Panc1 (cell line): ENCODE results near the gene VEGFA. TPM values are rescaled to one million over a fixed set of nuclear protein-coding genes. Genes with fewer than 3 reads are reported as not detected.

Experiments
- ATAC-seq: fragments of 200-7000 bp; cut with Tn5 transposase; 2 replicates; pipeline ENCODE4 v1.9.1; 2020; ENCODE audit warnings: mild to moderate bottlenecking, moderate library complexity
- BruUV-seq: library from RNA; stranded (reverse); fragments of 400-500 nt; replicated peaks from 2 replicates; lab custom pipeline; 2021; lab: Mats Ljungman, UMichigan
- CTCF ChIA-PET: fragments of 300-600 bp; sonication (Branson Sonifier 250); formaldehyde crosslinking; loops from one replicate; lab custom pipeline; 2022; ENCODE audit warnings: antibody characterized with exemption; lab: Charles Lee
- POLR2A ChIA-PET: fragments of 300-600 bp; sonication (Branson Sonifier 250); formaldehyde crosslinking; loops from one replicate; lab custom pipeline; 2022; ENCODE audit warnings: antibody characterized with exemption; lab: Charles Lee
- DNase-seq: peaks from one replicate; pipeline ENCODE4 v3.0.0-alpha.2; 2010; ENCODE audit warnings: low read depth, low spot score
- H3K27ac ChIP-seq: 2 replicates; pipeline ENCODE4 v1.5.1; 2011; ENCODE audit warnings: mild to moderate bottlenecking, low read length, inconsistent platforms
- H3K27me3 ChIP-seq: fragments of 200-500 bp; sonication (Bioruptor generic); 2 replicates; pipeline ENCODE4 v1.6.0; 2014; ENCODE audit warnings: low read length, inconsistent platforms; ENCODE audit not compliant: control insufficient read depth, insufficient read depth
- H3K36me3 ChIP-seq: fragments of 200-500 bp; sonication (Bioruptor generic); 2 replicates; pipeline ENCODE4 v1.5.1; 2014; ENCODE audit warnings: inconsistent platforms, mild to moderate bottlenecking, low read length, moderate library complexity; ENCODE audit not compliant: control insufficient read depth, insufficient read depth
- H3K4me1 ChIP-seq: 2 replicates; pipeline ENCODE4 v1.5.1; 2011; ENCODE audit warnings: inconsistent platforms, mild to moderate bottlenecking, low read length, moderate library complexity; ENCODE audit not compliant: control insufficient read depth, insufficient read depth
- H3K4me3 ChIP-seq, 2 experiments: 2 replicates each; pipeline ENCODE4 v1.5.1; 2011 to 2012; ENCODE audit warnings: low read depth in 2 of 2, low read length in 2 of 2, mild to moderate bottlenecking in 2 of 2, inconsistent platforms in 1 of 2, moderate library complexity in 1 of 2
- H3K9me3 ChIP-seq: fragments of 200-500 bp; sonication (Bioruptor generic); 2 replicates; pipeline ENCODE4 v1.5.1; 2014; ENCODE audit warnings: low read depth, mild to moderate bottlenecking, inconsistent platforms, low read length, moderate library complexity; ENCODE audit not compliant: control insufficient read depth, insufficient read depth
- POLR2AphosphoS5 ChIP-seq: IDR thresholded peaks from 2 replicates; pipeline ENCODE4 v1.6.1; 2012; ENCODE audit warnings: mild to moderate bottlenecking, low read depth, low read length, moderate library complexity
- REST ChIP-seq, 2 experiments: IDR thresholded peaks; 2 replicates each; pipeline ENCODE4 v1.6.1; 2011 to 2012; ENCODE audit warnings: low read depth in 2 of 2, control low read depth in 1 of 2, low read length in 1 of 2, mild to moderate bottlenecking in 1 of 2, moderate library complexity in 1 of 2; ENCODE audit not compliant: insufficient read depth in 1 of 2
- SIN3A ChIP-seq: IDR thresholded peaks from 2 replicates; pipeline ENCODE4 v1.6.1; 2012; ENCODE audit warnings: low read depth, mild to moderate bottlenecking, low read length, moderate library complexity, borderline replicate concordance; ENCODE audit not compliant: insufficient read depth
- TCF7L2 ChIP-seq: IDR thresholded peaks from 2 replicates; pipeline ENCODE4 v1.6.1; 2011; ENCODE audit warnings: mild to moderate bottlenecking, low read depth, low read length, inconsistent platforms
- in situ Hi-C: cut with HindIII; loops from 2 replicates; pipeline ENCODE4 v1.10.0; 2016; ENCODE audit warnings: low sequenced_read_pairs, low pct_unique_long_range_greater_than_20kb
- intact Hi-C: fragments of 100-400 bp; cut with micrococcal nuclease; formaldehyde crosslinking; loops from one replicate; pipeline ENCODE4 v1.10.0; 2022; ENCODE audit not compliant: unreplicated experiment
- total RNA-seq: library from RNA; stranded (reverse); gene quantifications from one replicate; pipeline ENCODE4 v1.2.1, GENCODE V29; 2021; ENCODE audit not compliant: unreplicated experiment
- TF ChIP-seq, protein P1 (sequence below): fragments of 450-650 bp; IDR thresholded peaks from 2 replicates; pipeline ENCODE4 v1.5.1; 2017; ENCODE audit warnings: mild to moderate bottlenecking

The VEGFA gene
- total RNA-seq, 1 experiment from 2014 or later = 98.7 TPM

DNA sequence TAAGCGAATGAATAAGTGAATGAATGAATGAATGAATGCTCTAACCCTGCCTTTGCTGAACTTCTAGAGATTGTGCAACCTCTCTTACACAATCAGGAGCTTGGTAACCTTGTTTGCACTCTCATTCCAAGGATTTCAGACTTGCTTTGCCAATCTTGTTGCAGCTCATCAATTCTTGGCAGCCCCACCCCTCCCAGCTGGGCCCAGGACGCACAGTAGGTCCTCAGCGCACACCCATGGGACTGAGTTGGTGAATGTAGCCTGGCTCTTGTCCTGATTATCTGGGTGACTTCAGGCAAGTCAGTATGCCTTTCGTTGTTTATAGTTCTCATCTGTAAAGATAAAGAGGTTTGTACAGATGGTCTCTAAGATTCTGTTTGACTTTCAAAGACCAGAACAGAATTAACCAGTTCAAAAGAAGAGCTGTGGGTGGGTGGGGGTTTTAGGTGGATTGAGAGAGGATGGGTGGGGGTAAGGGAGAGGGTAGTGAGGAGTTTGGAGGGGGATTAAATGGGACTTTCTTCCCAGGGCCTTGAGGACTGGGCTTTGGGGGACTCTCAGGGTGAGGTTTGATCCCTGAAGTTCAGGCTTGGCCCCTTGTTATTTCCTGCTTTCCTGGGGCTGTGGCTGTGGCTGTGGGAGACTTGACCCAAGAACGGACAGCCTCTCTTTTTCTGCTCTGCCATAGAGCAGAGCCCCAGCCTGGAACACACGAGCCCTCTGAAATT is 33.2 kb downstream of the VEGFA start:
- in situ Hi-C loops = no loop called here
- no TSS peak for BruUV-seq
- Histone ChIP-seq H3K9me3 (no peaks in the 10 kb centered on the region), H3K27ac (no peak overlapping the region), H3K4me1 (peaks cover 10% of the 10 kb centered on the region), H3K27me3 (no peaks in the 10 kb centered on the region), H3K36me3 (no peaks in the 10 kb centered on the region), H3K4me3 (no peak overlapping the region)
- no peak for ATAC-seq
- POLR2A ChIA-PET = no interaction called here
- CTCF ChIA-PET = interaction anchor here (0.6 kb wide), 1 partner anchor 283 kb away, joined by 4 read pairs; no protein-coding TSS in a partner anchor
- intact Hi-C loops = no loop called here
- no peak for TF ChIP-seq REST (IDR thresholded peaks at IDR 0.05; ENCODE audit: insufficient read depth in 1 of 2, low read depth in 2 of 2, low read length in 1 of 2)
- no peak for TF ChIP-seq POLR2AphosphoS5
- TF ChIP-seq SIN3A = no peak
- no peak for TF ChIP-seq TCF7L2
- TF ChIP-seq, protein P1, sequence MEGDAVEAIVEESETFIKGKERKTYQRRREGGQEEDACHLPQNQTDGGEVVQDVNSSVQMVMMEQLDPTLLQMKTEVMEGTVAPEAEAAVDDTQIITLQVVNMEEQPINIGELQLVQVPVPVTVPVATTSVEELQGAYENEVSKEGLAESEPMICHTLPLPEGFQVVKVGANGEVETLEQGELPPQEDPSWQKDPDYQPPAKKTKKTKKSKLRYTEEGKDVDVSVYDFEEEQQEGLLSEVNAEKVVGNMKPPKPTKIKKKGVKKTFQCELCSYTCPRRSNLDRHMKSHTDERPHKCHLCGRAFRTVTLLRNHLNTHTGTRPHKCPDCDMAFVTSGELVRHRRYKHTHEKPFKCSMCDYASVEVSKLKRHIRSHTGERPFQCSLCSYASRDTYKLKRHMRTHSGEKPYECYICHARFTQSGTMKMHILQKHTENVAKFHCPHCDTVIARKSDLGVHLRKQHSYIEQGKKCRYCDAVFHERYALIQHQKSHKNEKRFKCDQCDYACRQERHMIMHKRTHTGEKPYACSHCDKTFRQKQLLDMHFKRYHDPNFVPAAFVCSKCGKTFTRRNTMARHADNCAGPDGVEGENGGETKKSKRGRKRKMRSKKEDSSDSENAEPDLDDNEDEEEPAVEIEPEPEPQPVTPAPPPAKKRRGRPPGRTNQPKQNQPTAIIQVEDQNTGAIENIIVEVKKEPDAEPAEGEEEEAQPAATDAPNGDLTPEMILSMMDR = no peak
- DNase-seq = no peak

DNA sequence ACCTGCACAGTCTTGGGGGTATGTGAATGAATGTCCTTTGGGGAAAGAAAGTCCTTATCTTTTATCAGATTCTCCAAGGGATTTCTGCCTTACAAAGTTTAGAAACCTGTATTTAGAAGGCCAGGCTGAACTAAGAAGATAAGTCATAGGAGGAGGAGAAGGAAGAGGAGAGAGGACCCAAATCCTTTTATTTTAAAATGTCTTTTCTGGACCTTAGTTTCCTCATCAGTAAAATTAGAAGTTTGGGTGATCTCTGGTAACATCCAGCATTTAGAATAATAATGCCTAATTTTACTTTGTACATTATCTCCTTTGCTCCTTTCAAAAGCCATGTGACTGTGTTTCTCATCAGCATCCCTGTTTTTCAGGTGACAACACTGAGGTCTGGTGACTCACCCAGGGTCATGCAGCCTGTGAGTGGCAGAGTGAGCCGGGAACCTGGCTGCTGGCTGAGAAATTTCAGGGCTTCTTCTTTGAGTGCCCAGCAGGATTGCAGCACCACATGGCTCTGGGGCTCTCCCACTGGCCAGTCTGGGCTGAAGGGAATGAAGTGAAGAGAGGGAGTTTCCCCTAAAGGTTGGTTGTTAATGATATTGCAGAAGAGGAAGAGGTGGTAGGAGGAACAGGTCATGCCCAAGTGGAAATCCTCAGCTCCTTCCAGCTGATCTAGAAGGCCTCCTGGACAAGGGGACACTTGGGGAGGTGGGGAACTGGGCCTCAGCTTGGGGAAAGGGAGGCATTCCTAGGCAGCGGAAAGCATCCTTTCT is 34.0 kb downstream of the VEGFA start:
- BruUV-seq = no TSS peak
- Histone ChIP-seq H3K27ac (no peak overlapping the region), H3K9me3 (no peaks in the 10 kb centered on the region), H3K4me1 (peaks cover 5% of the 10 kb centered on the region), H3K36me3 (no peaks in the 10 kb centered on the region), H3K4me3 (no peak overlapping the region), H3K27me3 (no peaks in the 10 kb centered on the region)
- TF ChIP-seq POLR2AphosphoS5 (no peak), REST (IDR thresholded peaks at IDR 0.05; ENCODE audit: insufficient read depth in 1 of 2, low read depth in 2 of 2, low read length in 1 of 2) (no peak), TCF7L2 (no peak), SIN3A (no peak)
- TF ChIP-seq, protein P1 = no peak
- in situ Hi-C loops (no loop called here), intact Hi-C loops (no loop called here)
- ChIA-PET CTCF (interaction anchor here (0.6 to 0.9 kb wide), 2 partner anchors 275 to 282 kb away, joined by 3 to 4 read pairs; no protein-coding TSS in a partner anchor), POLR2A (no interaction called here)
- ATAC-seq (no peak), DNase-seq (no peak)
